HG03025 (cell line): Measurements from ENCODE around the gene OR1C1.
"Not testable (repeated sequence)": the region's sequence is repeated elsewhere in the genome, so short reads cannot be mapped to it uniquely, and the experiment has no call there.

ENCODE experiments used
- ATAC-seq: cut with Tn5 transposase; IDR thresholded peaks from one replicate; pipeline ENCODE4 v1.9.1; 2021; ENCODE audit warnings: mild to moderate bottlenecking, moderate library complexity; ENCODE audit not compliant: unreplicated experiment, low FRiP score

Gene OR1C1

GRCh38 chr1:247760456-247760855 is at the start of gene OR1C1:
OR1C1 (minus strand) TSS chr1:247760556; CDS start chr1:247758406, 2,150 bp downstream.
- ATAC-seq: no peak

GRCh38 chr1:247797518-247797917 is 37.2 kb upstream of the OR1C1 start:
- no peak for ATAC-seq

GRCh38 chr1:247769603-247770002 is 9.2 kb upstream of the OR1C1 start:
- no peak for ATAC-seq

- ATAC-seq: not testable (repeated sequence)
These were observed 6.0 kb downstream of the OR1C1 start for GRCh38 chr1:247754311-247754710.

- ATAC-seq: no peak
These were observed 10.5 kb downstream of the OR1C1 start for GRCh38 chr1:247749870-247750269.

GRCh38 chr1:247748041-247748440 is 12.3 kb downstream of the OR1C1 start, which contains the start of gene OR14A2:
OR14A2 (minus strand) TSS chr1:247748141.
- ATAC-seq: no peak

- no peak for ATAC-seq
These were observed 12.7 kb downstream of the OR1C1 start for GRCh38 chr1:247747616-247748015.

- ATAC-seq: no peak
These were observed 13.9 kb downstream of the OR1C1 start for GRCh38 chr1:247746391-247746935.

- ATAC-seq: not testable (repeated sequence)
These were observed 18.1 kb downstream of the OR1C1 start for GRCh38 chr1:247742215-247742760.

GRCh38 chr1:247741756-247742155 is 18.6 kb downstream of the OR1C1 start:
- ATAC-seq: no peak

GRCh38 chr1:247740721-247741120 is 19.6 kb downstream of the OR1C1 start:
- no peak for ATAC-seq

- no peak for ATAC-seq
These were observed 22.0 kb downstream of the OR1C1 start, which contains the start of gene OR14K1 for GRCh38 chr1:247738315-247738714. OR14K1 (plus strand) TSS chr1:247738615; CDS start chr1:247738615, 0 bp downstream.

GRCh38 chr1:247721222-247721621 is 39.1 kb downstream of the OR1C1 start:
- ATAC-seq: no peak

- ATAC-seq: no peak
These were observed 43.8 kb downstream of the OR1C1 start, which contains the start of gene OR6F1 for GRCh38 chr1:247716546-247716945. OR6F1 (minus strand) TSS chr1:247716646; CDS start chr1:247712755, 3,891 bp downstream.

GRCh38 chr1:247713753-247714152 is 46.6 kb downstream of the OR1C1 start:
- ATAC-seq: no peak

- ATAC-seq: not testable (repeated sequence)
These were observed 49.7 kb downstream of the OR1C1 start for GRCh38 chr1:247710681-247711080.
